HG03575 (cell line): ENCODE data around the gene PRDM16.

Experiments used
- ATAC-seq: cut with Tn5 transposase; IDR thresholded peaks from one replicate; pipeline ENCODE4 v1.9.1; 2021; ENCODE audit not compliant: unreplicated experiment, insufficient number of reproducible peaks, low FRiP score; ENCODE audit errors: extremely low read depth

The PRDM16 gene

DNA sequence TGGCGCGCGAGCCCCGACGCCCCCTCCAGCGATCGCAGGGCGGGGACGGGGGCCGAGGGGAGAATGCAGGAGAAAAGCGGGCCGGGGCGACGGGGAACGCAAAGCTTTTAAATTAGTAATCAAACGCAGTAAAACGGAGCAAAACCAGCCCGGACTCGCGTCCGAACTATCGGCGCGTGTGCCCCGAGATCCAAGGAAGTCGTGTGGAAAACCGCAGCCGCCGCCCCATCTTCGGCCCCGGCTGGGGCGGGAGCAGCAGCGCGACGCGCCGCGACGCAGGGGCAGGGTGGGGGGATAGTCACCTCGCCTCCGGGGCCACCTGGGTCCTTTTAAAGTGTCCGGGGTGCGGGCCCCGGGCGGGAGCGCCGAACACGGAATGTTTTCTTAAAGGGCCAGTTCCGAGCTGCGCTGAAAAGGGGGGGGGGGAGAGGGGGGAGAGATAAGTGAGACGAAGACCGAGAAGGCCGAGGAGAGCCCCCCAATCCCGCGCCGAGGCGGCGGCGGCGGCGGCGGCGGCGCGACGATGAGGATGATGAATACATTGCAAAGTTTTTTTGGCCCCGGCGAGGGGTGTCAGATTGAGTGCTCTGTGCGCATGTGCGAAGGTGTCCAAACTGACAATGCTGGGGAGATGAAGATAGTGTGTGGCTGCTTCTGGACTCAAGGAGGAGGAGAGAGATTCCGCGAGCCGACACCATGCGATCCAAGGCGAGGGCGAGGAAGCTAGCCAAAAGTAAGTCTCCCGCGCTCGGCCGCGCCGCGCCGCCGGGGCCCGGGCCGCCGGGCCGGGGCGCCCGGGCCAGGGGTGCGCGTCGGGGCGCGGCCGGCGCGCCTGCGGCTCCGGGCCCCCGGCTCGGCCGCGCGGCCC is at the start of gene PRDM16:
Gene PRDM16 (plus strand): TSS at position 640 of the 868 bp plus-strand sequence. CDS start 57 bp downstream, at position 697.
- ATAC-seq, result no peak

- ATAC-seq, result no peak
Measured at GRCh38 chr1:3019516-3020051, 49.4 kb upstream of the PRDM16 start.

- ATAC-seq, result no peak
Measured at GRCh38 chr1:3020263-3020909, 48.6 kb upstream of the PRDM16 start.

DNA sequence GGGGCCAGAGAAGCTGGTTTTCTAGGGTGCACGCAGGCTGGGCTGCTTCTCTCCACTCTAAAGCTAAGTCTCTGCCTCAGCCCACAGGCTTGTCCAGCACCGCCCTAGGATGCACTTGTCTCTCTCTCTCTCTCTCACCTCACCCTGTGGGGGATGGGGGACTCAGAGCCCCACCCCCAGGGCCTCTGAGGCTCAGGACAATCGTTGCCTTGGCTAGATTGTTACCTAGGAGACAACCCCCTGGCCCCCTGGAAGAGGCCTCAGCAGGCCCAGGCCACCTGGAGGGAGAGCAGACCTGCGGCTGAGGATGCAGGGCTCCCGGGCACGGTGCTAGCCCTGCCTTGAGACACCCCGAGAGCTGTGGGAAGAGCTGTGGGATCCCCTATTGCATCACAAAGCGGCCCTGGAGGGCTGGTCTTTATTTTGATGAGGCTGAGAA is 47.8 kb upstream of the PRDM16 start, which contains the start of gene ACTRT2:
Gene ACTRT2 (plus strand): TSS at position 235 of the 439 bp plus-strand sequence. CDS start 220 bp downstream, outside the sequence.
- ATAC-seq, result no peak

DNA sequence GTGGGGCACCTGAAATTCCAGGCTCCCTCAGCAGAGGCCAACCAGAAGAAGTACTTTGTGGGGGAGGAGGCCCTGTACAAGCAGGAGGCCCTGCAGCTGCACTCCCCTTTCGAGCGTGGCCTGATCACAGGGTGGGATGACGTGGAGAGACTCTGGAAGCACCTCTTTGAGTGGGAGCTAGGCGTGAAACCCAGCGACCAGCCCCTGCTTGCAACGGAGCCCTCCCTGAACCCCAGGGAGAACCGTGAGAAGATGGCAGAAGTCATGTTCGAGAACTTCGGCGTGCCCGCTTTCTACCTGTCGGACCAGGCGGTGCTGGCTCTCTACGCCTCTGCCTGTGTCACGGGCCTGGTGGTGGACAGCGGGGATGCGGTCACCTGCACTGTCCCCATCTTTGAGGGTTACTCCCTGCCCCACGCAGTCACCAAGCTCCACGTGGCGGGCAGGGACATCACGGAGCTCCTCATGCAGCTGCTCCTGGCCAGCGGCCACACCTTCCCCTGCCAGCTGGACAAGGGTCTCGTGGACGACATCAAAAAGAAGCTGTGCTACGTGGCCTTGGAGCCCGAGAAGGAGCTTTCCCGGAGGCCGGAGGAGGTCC is 47.1 kb upstream of the PRDM16 start:
- no peak for ATAC-seq

GRCh38 chr1:3022511-3022973 is 46.5 kb upstream of the PRDM16 start:
- no peak for ATAC-seq

- no peak for ATAC-seq
Measured at GRCh38 chr1:3022976-3023375, 46.0 kb upstream of the PRDM16 start.

- ATAC-seq, result no peak
Measured at GRCh38 chr1:3024019-3024418, 45.0 kb upstream of the PRDM16 start.

- no peak for ATAC-seq
Measured at GRCh38 chr1:3024588-3024987, 44.4 kb upstream of the PRDM16 start.

DNA sequence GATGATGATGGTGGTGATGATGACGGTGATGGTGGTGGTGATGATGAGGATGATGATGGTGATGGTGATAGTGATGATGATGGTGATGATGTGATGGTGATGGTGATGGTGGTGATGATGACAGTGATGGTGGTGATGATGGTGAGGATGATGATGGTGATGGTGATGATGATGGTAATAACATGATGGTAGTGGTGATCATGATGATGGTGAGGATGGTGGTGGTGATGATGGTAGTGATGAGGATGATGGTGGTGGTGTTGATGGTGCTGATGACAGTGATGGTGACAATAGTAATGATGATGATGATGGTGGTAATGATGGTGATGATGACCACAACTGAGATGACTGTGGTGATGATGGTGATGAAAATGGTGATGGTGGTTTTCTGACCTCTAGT is 42.9 kb upstream of the PRDM16 start:
- no peak for ATAC-seq

DNA sequence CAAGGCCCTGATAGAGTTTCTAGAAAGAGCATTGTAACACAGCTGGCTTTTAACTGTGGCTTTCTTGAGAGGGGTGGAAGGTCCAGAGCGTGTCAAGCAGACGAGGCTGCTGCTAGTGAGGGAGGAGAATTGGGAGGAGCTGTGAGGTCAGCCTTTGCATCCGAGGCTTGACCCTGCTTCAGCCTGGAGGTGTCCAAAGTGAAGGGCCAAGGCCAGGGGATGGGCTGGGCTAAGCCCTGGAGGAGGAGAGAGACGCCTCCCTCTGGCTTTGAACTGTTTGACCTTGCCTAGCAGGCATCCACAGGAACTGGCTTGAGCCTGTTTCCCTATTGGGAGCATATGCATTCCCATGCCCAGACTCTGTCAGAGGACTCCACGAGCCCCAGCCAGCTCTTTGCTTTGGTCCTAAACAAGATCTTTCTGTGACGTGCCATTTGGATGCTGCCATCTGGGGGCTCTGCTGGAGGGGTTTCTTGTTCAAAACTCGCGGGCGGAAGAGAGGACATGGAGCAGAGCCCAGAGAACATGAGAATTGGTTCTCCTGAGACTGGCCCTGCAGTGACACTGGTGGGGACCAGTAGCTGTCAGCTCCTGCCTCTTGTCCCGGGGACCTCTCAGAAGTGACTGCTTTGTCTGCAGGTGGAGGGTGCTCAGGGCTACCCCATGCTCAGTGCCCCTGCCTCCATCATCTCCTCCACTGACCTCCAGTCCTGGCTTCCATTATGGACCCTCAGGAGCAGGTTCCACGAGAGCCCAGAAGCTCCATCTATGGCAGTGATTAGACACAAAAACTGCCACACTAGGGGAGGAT is 42.2 kb upstream of the PRDM16 start:
- ATAC-seq, result no peak

GRCh38 chr1:3027611-3028371 is 41.2 kb upstream of the PRDM16 start:
- no peak for ATAC-seq

GRCh38 chr1:3028531-3029282 is 40.3 kb upstream of the PRDM16 start:
- no peak for ATAC-seq

DNA sequence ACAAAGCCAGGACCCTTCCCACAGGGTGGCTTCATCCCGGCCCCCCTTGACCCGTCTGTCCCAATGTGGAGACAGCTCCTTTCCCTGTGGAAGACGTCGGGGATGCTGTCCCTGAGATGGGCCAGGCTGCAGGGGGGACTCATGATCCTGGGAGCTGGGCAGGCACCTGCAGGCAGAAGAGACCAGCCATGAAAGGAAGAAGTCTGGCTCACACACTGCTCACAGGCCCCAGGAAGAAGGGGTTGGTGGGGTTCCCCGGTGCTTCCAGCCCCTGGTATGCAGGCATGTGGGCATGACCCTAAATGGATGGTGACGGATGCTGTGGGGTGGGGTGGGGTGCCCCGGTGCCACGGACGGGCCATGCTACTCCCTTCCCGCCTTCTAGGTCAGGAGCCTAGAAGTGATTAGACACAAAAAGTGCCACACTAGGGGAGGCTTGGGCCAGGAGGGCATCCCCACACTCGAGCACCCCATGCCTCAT is 39.5 kb upstream of the PRDM16 start:
- no peak for ATAC-seq

- no peak for ATAC-seq
Measured at GRCh38 chr1:3029991-3030662, 38.9 kb upstream of the PRDM16 start.

GRCh38 chr1:3030663-3031381 is 38.2 kb upstream of the PRDM16 start:
- ATAC-seq, result no peak
